ENCODE measurements around the gene GREB1.

GREB1 gene

DNA sequence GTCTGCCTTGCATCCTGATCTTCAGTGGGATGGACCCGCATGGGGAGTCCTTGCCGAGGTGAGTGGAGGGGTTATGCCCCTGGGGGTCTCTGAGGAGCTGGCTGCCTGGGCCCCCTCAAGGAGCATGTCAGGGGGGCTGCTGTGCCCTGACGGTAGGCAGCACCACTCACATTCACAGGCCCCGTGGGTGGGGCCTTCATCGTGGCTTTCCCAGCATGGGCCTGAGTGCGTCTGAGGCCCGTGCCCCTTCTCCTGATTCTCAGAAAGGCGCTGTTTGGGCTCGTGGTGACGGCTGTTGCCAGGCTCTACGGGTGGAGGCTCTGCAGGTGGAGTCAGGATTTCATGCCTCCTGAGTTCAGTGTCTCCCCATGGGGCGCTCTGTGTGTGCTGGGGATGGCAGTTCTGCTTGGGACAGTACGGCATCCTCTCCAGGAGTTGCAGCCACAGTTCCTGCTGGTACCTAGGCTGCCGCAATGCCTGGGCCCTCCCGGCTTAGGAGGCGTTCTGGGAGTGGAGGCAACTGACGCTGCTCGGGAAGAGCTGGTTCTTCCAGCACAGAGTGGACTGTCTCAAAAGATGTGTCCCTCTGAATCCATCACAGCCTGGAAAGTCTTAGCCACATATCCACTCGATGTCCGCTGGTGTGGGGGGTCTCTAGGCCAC is 78.8 kb downstream of the GREB1 start:
- Histone ChIP-seq H4K20me1 (ENCODE audit: low read depth, low read length) (no peaks in the 10 kb centered on the region), H3F3A (ENCODE audit: insufficient read depth) (no peaks in the 10 kb centered on the region), H3K9me2 (replicated peaks; ENCODE audit: insufficient read depth, low read length) (no peaks in the 10 kb centered on the region), H3K27ac (ENCODE audit: low read depth, low read length) (no peak overlapping the region), H2AFZ (ENCODE audit: low read depth, low read length, severe bottlenecking) (no peak overlapping the region), H3K4me2 (ENCODE audit: low read depth, low read length, poor library complexity, severe bottlenecking) (no peak overlapping the region), H3K27me3 (ENCODE audit: low read length) (no peaks in the 10 kb centered on the region), H3K4me3 (ENCODE audit: insufficient read depth, low read length, poor library complexity, severe bottlenecking) (no peak overlapping the region), H3K9ac (ENCODE audit: low read length) (no peak overlapping the region), H3K79me2 (ENCODE audit: insufficient read depth, low read length) (no peaks in the 10 kb centered on the region), H3K9me3 (ENCODE audit: insufficient read depth, low read length) (no peaks in the 10 kb centered on the region), H3K36me3 (ENCODE audit: low read length) (no peaks in the 10 kb centered on the region)
- TF ChIP-seq, protein P1, sequence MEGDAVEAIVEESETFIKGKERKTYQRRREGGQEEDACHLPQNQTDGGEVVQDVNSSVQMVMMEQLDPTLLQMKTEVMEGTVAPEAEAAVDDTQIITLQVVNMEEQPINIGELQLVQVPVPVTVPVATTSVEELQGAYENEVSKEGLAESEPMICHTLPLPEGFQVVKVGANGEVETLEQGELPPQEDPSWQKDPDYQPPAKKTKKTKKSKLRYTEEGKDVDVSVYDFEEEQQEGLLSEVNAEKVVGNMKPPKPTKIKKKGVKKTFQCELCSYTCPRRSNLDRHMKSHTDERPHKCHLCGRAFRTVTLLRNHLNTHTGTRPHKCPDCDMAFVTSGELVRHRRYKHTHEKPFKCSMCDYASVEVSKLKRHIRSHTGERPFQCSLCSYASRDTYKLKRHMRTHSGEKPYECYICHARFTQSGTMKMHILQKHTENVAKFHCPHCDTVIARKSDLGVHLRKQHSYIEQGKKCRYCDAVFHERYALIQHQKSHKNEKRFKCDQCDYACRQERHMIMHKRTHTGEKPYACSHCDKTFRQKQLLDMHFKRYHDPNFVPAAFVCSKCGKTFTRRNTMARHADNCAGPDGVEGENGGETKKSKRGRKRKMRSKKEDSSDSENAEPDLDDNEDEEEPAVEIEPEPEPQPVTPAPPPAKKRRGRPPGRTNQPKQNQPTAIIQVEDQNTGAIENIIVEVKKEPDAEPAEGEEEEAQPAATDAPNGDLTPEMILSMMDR (IDR thresholded peaks at IDR 0.05; ENCODE audit: insufficient read depth, low read length, poor library complexity, severe bottlenecking), result no peak
- TF ChIP-seq EZH2phosphoT487 (conservative IDR thresholded peaks at IDR 0.05; ENCODE audit: low read length), result no peak

DNA sequence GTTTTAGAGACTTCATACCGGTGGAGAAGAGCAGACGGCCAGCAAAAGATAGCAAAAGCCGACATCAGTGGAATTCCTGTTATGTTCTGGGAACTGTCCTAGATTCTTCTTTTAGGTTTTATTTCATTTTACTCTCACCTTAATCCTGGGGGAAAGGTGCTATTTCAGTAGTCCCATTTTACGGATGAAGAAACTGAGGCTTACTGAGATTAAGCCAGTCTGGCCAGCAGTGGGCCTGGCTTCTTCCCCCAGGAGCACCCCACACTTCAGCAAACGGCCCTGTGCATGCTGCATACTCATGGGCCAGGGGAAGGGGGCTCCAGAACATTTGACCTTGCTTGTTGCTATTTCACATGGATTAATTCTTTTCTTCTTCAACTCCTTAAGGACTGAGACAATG is 79.5 kb downstream of the GREB1 start:
- Histone ChIP-seq H3K4me2 (ENCODE audit: low read depth, low read length, poor library complexity, severe bottlenecking) (no peak overlapping the region), H3K36me3 (ENCODE audit: low read length) (no peaks in the 10 kb centered on the region), H3F3A (ENCODE audit: insufficient read depth) (no peaks in the 10 kb centered on the region), H3K9ac (ENCODE audit: low read length) (no peak overlapping the region), H3K27ac (ENCODE audit: low read depth, low read length) (no peak overlapping the region), H4K20me1 (ENCODE audit: low read depth, low read length) (no peaks in the 10 kb centered on the region), H3K4me3 (ENCODE audit: insufficient read depth, low read length, poor library complexity, severe bottlenecking) (no peak overlapping the region), H3K9me3 (ENCODE audit: insufficient read depth, low read length) (no peaks in the 10 kb centered on the region), H3K27me3 (ENCODE audit: low read length) (no peaks in the 10 kb centered on the region), H2AFZ (ENCODE audit: low read depth, low read length, severe bottlenecking) (no peak overlapping the region), H3K9me2 (replicated peaks; ENCODE audit: insufficient read depth, low read length) (no peaks in the 10 kb centered on the region), H3K79me2 (ENCODE audit: insufficient read depth, low read length) (no peaks in the 10 kb centered on the region)
- no peak for TF ChIP-seq EZH2phosphoT487 (conservative IDR thresholded peaks at IDR 0.05; ENCODE audit: low read length)
- TF ChIP-seq, protein P1 (IDR thresholded peaks at IDR 0.05; ENCODE audit: insufficient read depth, low read length, poor library complexity, severe bottlenecking), result no peak

DNA sequence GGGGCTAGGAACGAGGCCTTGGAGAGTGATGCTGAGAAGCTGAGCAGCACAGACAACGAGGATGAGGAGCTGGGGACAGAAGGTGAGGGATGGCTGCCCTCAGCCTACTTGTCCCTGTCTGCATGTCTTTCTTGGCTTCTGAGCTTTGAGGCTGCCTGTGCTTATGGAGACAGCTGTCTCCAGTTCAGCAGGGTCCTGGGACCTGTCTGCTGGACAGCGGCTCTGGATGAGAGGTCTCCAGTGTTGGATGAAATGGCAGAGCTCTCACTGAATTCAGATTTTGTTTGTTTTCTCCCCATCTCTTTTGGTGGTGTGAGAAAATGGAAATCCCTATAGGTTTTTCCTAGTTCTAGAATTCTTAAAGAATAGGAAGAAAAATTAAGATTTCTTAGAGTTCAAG is 81.4 kb downstream of the GREB1 start:
- TF ChIP-seq EZH2phosphoT487 (conservative IDR thresholded peaks at IDR 0.05; ENCODE audit: low read length), result no peak
- TF ChIP-seq, protein P1 (IDR thresholded peaks at IDR 0.05; ENCODE audit: insufficient read depth, low read length, poor library complexity, severe bottlenecking), result no peak
- H3K9me3 ChIP-seq (ENCODE audit: insufficient read depth, low read length), result no peaks in the 10 kb centered on the region
- no peak overlapping the region for H3K9ac ChIP-seq (ENCODE audit: low read length)
- H3K9me2 ChIP-seq (replicated peaks; ENCODE audit: insufficient read depth, low read length), result no peaks in the 10 kb centered on the region
- no peaks in the 10 kb centered on the region for H4K20me1 ChIP-seq (ENCODE audit: low read depth, low read length)
- H3F3A ChIP-seq (ENCODE audit: insufficient read depth), result no peaks in the 10 kb centered on the region
- no peaks in the 10 kb centered on the region for H3K79me2 ChIP-seq (ENCODE audit: insufficient read depth, low read length)
- no peak overlapping the region for H2AFZ ChIP-seq (ENCODE audit: low read depth, low read length, severe bottlenecking)
- no peak overlapping the region for H3K4me3 ChIP-seq (ENCODE audit: insufficient read depth, low read length, poor library complexity, severe bottlenecking)
- H3K36me3 ChIP-seq (ENCODE audit: low read length), result no peaks in the 10 kb centered on the region
- H3K4me2 ChIP-seq (ENCODE audit: low read depth, low read length, poor library complexity, severe bottlenecking), result no peak overlapping the region
- H3K27me3 ChIP-seq (ENCODE audit: low read length), result no peaks in the 10 kb centered on the region
- no peak overlapping the region for H3K27ac ChIP-seq (ENCODE audit: low read depth, low read length)
